CD4-positive, alpha-beta memory T cell (primary cell): Measurements from ENCODE around the gene PTPN12. TPM values are rescaled to one million over a fixed set of nuclear protein-coding genes. Genes with fewer than 3 reads are reported as not detected.

Experiments
- CTCF ChIA-PET: fragments of 350-600 bp; sonication (Branson Sonifier 250); formaldehyde crosslinking; loops from one replicate; lab custom pipeline; 2021; ENCODE audit warnings: inconsistent platforms; ENCODE audit not compliant: partially characterized antibody; lab: Charles Lee
- POLR2A ChIA-PET: fragments of 350-600 bp; sonication (Branson Sonifier 250); formaldehyde crosslinking; loops from one replicate; lab custom pipeline; 2021; ENCODE audit not compliant: partially characterized antibody; lab: Charles Lee
- DNase-seq, 5 donors: peaks; one replicate each; pipeline versions ENCODE4 v3.0.0 to v3.0.0-alpha.2; 2020 to 2022; ENCODE audit warnings: mixed read lengths in 1 of 5
- H3K27ac ChIP-seq: one replicate; pipeline ENCODE4 v1.7.0; 2013; ENCODE audit warnings: low read depth, low read length
- H3K27me3 ChIP-seq: 2 replicates; pipeline ENCODE4 v1.7.0; 2013; ENCODE audit warnings: mild to moderate bottlenecking, low read length, moderate library complexity; ENCODE audit not compliant: insufficient read depth
- H3K36me3 ChIP-seq: 2 replicates; pipeline ENCODE4 v1.7.0; 2013; ENCODE audit warnings: mild to moderate bottlenecking, low read length, moderate library complexity; ENCODE audit not compliant: insufficient read depth
- H3K4me1 ChIP-seq: 2 replicates; pipeline ENCODE4 v1.7.0; 2013; ENCODE audit warnings: mild to moderate bottlenecking, low read length, moderate library complexity; ENCODE audit not compliant: insufficient read depth
- H3K4me3 ChIP-seq, 2 donors: one replicate each; pipeline ENCODE4 v1.7.0; 2013; ENCODE audit warnings: low read length in 2 of 2, mild to moderate bottlenecking in 1 of 2
- H3K9me3 ChIP-seq, 2 donors: one replicate each; pipeline ENCODE4 v1.7.0; 2013; ENCODE audit warnings: low read length in 2 of 2, control low read depth in 1 of 2; ENCODE audit not compliant: control insufficient read depth in 1 of 2
- H3K27ac Mint-ChIP-seq, 7 donors: one replicate each; pipeline ENCODE4 v1.8.0; 2020 to 2021; ENCODE audit warnings: mixed read lengths in 7 of 7, mild to moderate bottlenecking in 6 of 7, inconsistent platforms in 3 of 7, moderate library complexity in 3 of 7
- H3K27me3 Mint-ChIP-seq, 2 donors: one replicate each; pipeline ENCODE4 v1.8.0; 2020 to 2021; ENCODE audit warnings: mixed read lengths in 2 of 2
- H3K36me3 Mint-ChIP-seq, 2 donors: one replicate each; pipeline ENCODE4 v1.8.0; 2020 to 2021; ENCODE audit warnings: mixed read lengths in 2 of 2, inconsistent platforms in 1 of 2, mild to moderate bottlenecking in 1 of 2
- H3K4me1 Mint-ChIP-seq, 4 donors: one replicate each; pipeline ENCODE4 v1.8.0; 2020 to 2021; ENCODE audit warnings: mixed read lengths in 4 of 4, mild to moderate bottlenecking in 1 of 4
- H3K4me3 Mint-ChIP-seq, 8 donors: one replicate each; pipeline ENCODE4 v1.8.0; 2020 to 2021; ENCODE audit warnings: mixed read lengths in 8 of 8, mild to moderate bottlenecking in 7 of 8, moderate library complexity in 6 of 8, inconsistent platforms in 3 of 8
- H3K9me3 Mint-ChIP-seq, 8 donors: one replicate each; pipeline ENCODE4 v1.8.0; 2020 to 2021; ENCODE audit warnings: mixed read lengths in 8 of 8, mild to moderate bottlenecking in 5 of 8, inconsistent platforms in 3 of 8, moderate library complexity in 1 of 8
- intact Hi-C: fragments of 100-400 bp; cut with micrococcal nuclease; formaldehyde crosslinking; loops from one replicate; pipeline ENCODE4 v1.15.1; 2023
- polyA plus RNA-seq, 2 donors: library from polyadenylated mRNA; unstranded; fragments of 300-500 nt; fragmentation: Illumina TruSeq; gene quantifications; one replicate each; pipeline ENCODE4 v1.2.3, GENCODE V29; 2021
- total RNA-seq, 2 experiments: library from RNA; stranded (reverse); gene quantifications; one replicate each; pipeline ENCODE4 v1.2.3, GENCODE V29; 2021

PTPN12 gene
- total and polyA plus RNA-seq, 4 experiments from 2014 or later, result 0.90 to 24.4 (median 10.1) TPM

DNA sequence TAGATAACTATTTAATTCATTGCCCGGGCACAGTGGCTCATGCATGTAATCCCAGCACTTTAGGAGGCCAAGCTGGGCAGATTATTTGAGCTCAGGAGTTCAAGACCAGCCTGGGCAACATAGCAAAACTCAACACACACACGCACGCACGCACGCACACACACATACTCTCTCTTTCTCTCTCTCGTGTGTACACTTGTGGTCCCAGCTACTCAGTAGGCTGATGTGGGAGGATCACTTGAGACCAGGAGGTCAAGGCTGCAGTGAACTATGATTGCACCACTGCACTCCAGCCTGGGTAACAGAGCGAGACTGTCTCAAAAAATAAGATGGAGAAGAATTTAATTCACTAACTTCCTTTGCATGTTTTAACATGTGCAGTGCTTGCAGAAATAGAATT, 38.1 kb downstream of the PTPN12 start:
- Histone ChIP-seq H3K36me3 (no peaks in the 10 kb centered on the region), H3K9me3 (no peaks in the 10 kb centered on the region), H3K27ac (no peak overlapping the region), H3K27me3 (no peaks in the 10 kb centered on the region), H3K4me3 (no peak overlapping the region), H3K4me1 (no peaks in the 10 kb centered on the region)
- CTCF ChIA-PET, result no interaction called here
- POLR2A ChIA-PET, result no interaction called here
- H3K9me3 Mint-ChIP-seq, result no peaks in the 10 kb centered on the region
- intact Hi-C loops, result no loop called here
- no peak overlapping the region for H3K4me3 Mint-ChIP-seq
- no peak overlapping the region for H3K27ac Mint-ChIP-seq
- no peak for DNase-seq
- H3K4me1 Mint-ChIP-seq, result peaks cover 0 to 1% (median under 1%) of the 10 kb centered on the region in 4 donors
- peaks cover 14 to 15% of the 10 kb centered on the region in 2 donors for H3K36me3 Mint-ChIP-seq
- no peaks in the 10 kb centered on the region for H3K27me3 Mint-ChIP-seq

DNA sequence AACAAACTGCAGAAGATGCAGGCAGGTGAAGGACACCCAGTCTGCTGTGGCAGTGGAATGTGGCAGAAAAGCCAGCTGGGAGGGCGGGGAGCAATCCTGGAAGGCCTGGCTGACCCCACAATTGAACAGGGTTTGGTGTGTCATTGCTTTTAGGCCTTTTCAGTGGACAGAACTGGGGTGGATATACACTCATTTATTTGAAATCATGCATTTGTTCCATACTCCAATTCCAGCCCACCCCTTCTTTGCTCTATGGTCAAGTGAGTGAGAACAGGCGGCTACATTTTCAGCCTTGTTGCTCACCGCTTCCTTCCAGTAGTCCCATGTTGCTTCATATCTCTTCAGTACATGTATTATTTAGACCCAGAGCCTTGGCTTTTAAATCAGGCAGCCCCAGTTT, 39.8 kb downstream of the PTPN12 start:
- H3K4me1 ChIP-seq, result no peaks in the 10 kb centered on the region
- H3K4me3 Mint-ChIP-seq, result no peak overlapping the region
- POLR2A ChIA-PET, result no interaction called here
- H3K9me3 Mint-ChIP-seq, result no peaks in the 10 kb centered on the region
- no peak overlapping the region for H3K27ac Mint-ChIP-seq
- H3K27ac ChIP-seq, result no peak overlapping the region
- intact Hi-C loops, result no loop called here
- H3K27me3 Mint-ChIP-seq, result no peaks in the 10 kb centered on the region
- DNase-seq, result no peak
- peaks cover 15% of the 10 kb centered on the region in 2 donors for H3K36me3 Mint-ChIP-seq
- peaks cover 0 to 1% (median under 1%) of the 10 kb centered on the region in 4 donors for H3K4me1 Mint-ChIP-seq
- no peaks in the 10 kb centered on the region for H3K9me3 ChIP-seq
- no peak overlapping the region for H3K4me3 ChIP-seq
- H3K36me3 ChIP-seq, result no peaks in the 10 kb centered on the region
- CTCF ChIA-PET, result no interaction called here
- no peaks in the 10 kb centered on the region for H3K27me3 ChIP-seq

DNA sequence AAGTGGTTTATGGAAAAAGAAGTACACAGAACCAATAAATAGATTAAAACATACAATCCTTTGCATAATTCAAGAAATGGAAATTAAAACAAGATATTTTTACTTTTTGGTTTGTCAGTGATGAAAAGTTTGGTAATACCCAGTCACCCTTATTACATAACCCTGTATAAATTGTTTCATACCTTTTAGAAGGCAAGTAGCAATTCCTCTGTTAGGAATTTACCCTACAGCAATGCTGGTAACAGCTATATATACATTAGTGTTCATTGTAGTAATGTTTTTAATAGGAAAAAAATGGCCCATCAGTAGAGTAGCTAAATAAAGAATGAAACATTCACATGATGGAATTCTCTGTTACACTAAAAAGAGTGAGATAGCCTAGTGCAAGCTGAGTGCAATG, 42.7 kb downstream of the PTPN12 start:
- Histone ChIP-seq H3K27me3 (no peaks in the 10 kb centered on the region), H3K36me3 (no peaks in the 10 kb centered on the region), H3K9me3 (no peaks in the 10 kb centered on the region), H3K27ac (no peak overlapping the region), H3K4me3 (no peak overlapping the region), H3K4me1 (no peaks in the 10 kb centered on the region)
- H3K27ac Mint-ChIP-seq, result no peak overlapping the region
- ChIA-PET POLR2A (no interaction called here), CTCF (no interaction called here)
- H3K27me3 Mint-ChIP-seq, result no peaks in the 10 kb centered on the region
- intact Hi-C loops, result no loop called here
- peaks cover 10 to 11% of the 10 kb centered on the region in 2 donors for H3K36me3 Mint-ChIP-seq
- no peaks in the 10 kb centered on the region for H3K9me3 Mint-ChIP-seq
- no peak overlapping the region for H3K4me3 Mint-ChIP-seq
- H3K4me1 Mint-ChIP-seq, result peaks cover 0 to 1% (median under 1%) of the 10 kb centered on the region in 4 donors
- no peak for DNase-seq

DNA sequence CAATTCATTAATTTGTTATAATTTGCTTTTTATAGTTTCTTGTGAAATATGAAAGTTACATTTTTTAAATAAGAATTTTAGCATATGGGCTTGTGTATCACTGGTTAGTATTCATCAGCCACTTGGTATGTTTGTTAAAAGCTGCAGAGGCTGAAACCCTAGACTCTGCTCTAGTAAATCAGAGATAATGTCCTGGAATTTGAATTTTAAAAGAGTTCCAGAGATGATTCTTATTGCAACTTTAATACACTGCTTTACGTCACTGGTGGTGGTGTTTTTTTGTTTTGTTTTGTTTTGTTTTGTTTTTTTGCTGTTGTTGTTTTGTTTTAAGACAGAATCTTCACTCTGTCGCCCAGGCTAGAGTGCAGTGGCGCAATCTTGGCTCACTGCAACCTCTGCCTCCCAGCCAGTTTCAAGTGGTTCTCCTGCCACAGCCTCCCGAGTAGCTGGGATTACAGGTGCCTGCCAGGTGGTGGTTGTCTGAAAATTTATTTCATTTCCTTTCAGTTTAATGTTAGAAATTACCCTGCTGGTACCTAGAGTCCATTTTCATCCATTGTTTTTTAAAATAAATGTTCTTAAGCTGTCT, 43.8 kb downstream of the PTPN12 start:
- POLR2A ChIA-PET, result no interaction called here
- Mint-ChIP-seq H3K36me3 (peaks cover 9 to 11% of the 10 kb centered on the region in 2 donors), H3K4me3 (no peak overlapping the region), H3K27me3 (no peaks in the 10 kb centered on the region), H3K27ac (no peak overlapping the region), H3K9me3 (no peaks in the 10 kb centered on the region), H3K4me1 (no peaks in the 10 kb centered on the region)
- CTCF ChIA-PET, result no interaction called here
- no peaks in the 10 kb centered on the region for H3K9me3 ChIP-seq
- DNase-seq, result no peak
- intact Hi-C loops, result no loop called here
- H3K36me3 ChIP-seq, result no peaks in the 10 kb centered on the region
- no peak overlapping the region for H3K4me3 ChIP-seq
- no peaks in the 10 kb centered on the region for H3K4me1 ChIP-seq
- no peak overlapping the region for H3K27ac ChIP-seq
- no peaks in the 10 kb centered on the region for H3K27me3 ChIP-seq

DNA sequence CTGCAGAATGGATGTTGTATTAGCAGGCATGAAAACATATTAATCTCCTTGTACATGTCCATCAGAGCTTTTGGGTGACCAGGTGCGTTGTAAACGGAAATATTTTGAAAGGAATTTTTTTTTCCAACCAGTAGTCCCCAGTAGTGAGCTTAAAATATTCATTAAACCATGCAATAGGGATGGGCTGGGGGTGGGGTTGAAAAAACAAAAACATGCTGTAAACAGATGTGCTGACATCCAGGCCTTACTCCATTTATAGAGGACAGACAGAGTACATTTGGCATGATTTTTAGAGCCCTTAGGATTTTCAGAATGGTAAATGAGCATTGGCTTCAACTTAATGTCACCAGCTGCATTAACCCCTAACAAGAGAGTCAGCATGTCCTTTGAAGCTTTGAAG, 50.2 kb downstream of the PTPN12 start:
- Histone ChIP-seq H3K9me3 (no peaks in the 10 kb centered on the region), H3K4me1 (no peaks in the 10 kb centered on the region), H3K36me3 (no peaks in the 10 kb centered on the region), H3K4me3 (no peak overlapping the region), H3K27me3 (no peaks in the 10 kb centered on the region), H3K27ac (no peak overlapping the region)
- H3K27ac Mint-ChIP-seq, result no peak overlapping the region
- DNase-seq, result no peak
- H3K36me3 Mint-ChIP-seq, result peaks cover 12 to 13% of the 10 kb centered on the region in 2 donors
- no peaks in the 10 kb centered on the region for H3K9me3 Mint-ChIP-seq
- intact Hi-C loops, result no loop called here
- peaks cover 4 to 12% (median 6%) of the 10 kb centered on the region in 4 donors for H3K4me1 Mint-ChIP-seq
- no peak overlapping the region for H3K4me3 Mint-ChIP-seq
- ChIA-PET CTCF (interaction anchor here (1.0 to 1.6 kb wide), 2 partner anchors 64 to 258 kb away, joined by 4 to 6 read pairs; no protein-coding TSS in a partner anchor), POLR2A (no interaction called here)
- H3K27me3 Mint-ChIP-seq, result no peaks in the 10 kb centered on the region

DNA sequence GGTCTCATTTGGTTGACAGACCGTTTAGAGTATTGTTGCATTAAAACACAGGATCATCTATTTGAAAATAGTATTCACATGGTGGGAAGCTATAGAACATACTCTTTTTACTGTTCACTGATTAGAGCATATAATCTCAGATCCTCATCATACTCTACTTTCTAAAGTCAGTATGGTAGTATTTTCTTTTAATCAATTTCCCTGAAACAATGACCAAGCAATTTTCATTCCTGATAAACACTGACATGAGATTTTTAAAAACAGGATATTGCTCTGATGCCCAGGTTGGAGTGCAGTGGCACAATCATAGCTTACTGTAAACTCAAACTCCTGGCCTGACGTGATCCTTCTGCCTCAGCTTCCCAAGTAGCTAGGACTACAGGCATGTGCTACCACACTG, 63.9 kb downstream of the PTPN12 start:
- peaks cover 9 to 10% of the 10 kb centered on the region in 2 donors for H3K36me3 Mint-ChIP-seq

DNA sequence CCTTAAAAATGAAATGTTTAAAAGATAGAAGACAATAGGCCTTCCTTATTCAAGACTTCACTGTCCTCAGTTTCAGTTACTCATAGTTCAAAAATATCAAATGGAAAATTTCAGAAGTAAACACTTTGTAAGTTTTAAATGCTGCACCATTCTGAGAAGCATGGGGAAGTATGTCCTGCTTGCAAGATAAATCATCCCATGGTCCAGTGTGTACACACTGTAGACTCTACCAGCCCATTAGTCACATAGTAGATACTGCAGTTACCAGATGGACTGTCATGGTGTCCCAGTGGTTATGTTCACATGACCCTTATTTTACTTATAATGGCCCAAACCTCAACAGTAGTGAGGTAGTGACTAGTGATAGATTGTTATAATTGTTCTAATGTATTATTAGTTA, 69.5 kb downstream of the PTPN12 start:
- H3K27me3 ChIP-seq, result no peaks in the 10 kb centered on the region
- Mint-ChIP-seq H3K27me3 (no peaks in the 10 kb centered on the region), H3K4me1 (no peaks in the 10 kb centered on the region), H3K36me3 (peaks cover 20 to 25% of the 10 kb centered on the region in 2 donors), H3K9me3 (no peaks in the 10 kb centered on the region), H3K4me3 (no peak overlapping the region), H3K27ac (no peak overlapping the region)
- no peak overlapping the region for H3K4me3 ChIP-seq
- ChIA-PET POLR2A (no interaction called here), CTCF (no interaction called here)
- H3K4me1 ChIP-seq, result no peaks in the 10 kb centered on the region
- DNase-seq, result no peak
- no peaks in the 10 kb centered on the region for H3K9me3 ChIP-seq
- H3K36me3 ChIP-seq, result no peaks in the 10 kb centered on the region
- intact Hi-C loops, result no loop called here
- H3K27ac ChIP-seq, result no peak overlapping the region

More for the DNA sequence above, 63.9 kb downstream of the PTPN12 start:
- CTCF ChIA-PET, result interaction anchor here (0.6 to 1.0 kb wide), 2 partner anchors 45 to 50 kb away, joined by 3 read pairs; no protein-coding TSS in a partner anchor
- no peaks in the 10 kb centered on the region for H3K9me3 ChIP-seq
- H3K27me3 Mint-ChIP-seq, result no peaks in the 10 kb centered on the region
- intact Hi-C loops, result no loop called here
- no peak overlapping the region for H3K4me3 Mint-ChIP-seq
- no peak overlapping the region for H3K4me3 ChIP-seq
- H3K36me3 ChIP-seq, result no peaks in the 10 kb centered on the region
- H3K4me1 Mint-ChIP-seq, result no peaks in the 10 kb centered on the region
- H3K4me1 ChIP-seq, result no peaks in the 10 kb centered on the region
- H3K27me3 ChIP-seq, result no peaks in the 10 kb centered on the region
- H3K9me3 Mint-ChIP-seq, result no peaks in the 10 kb centered on the region
- no peak overlapping the region for H3K27ac Mint-ChIP-seq
- POLR2A ChIA-PET, result no interaction called here
- no peak overlapping the region for H3K27ac ChIP-seq
- no peak for DNase-seq
